Measurements from ENCODE around the gene EVA1C.
"Not testable (repeated sequence)": the region's sequence is repeated elsewhere in the genome, so short reads cannot be mapped to it uniquely, and the experiment has no call there.

EVA1C gene

GRCh38 chr21:32499249-32500055 lies 86.9 kb downstream of the EVA1C start:
- DNase-seq (ENCODE audit: low read depth), result no peak

DNA sequence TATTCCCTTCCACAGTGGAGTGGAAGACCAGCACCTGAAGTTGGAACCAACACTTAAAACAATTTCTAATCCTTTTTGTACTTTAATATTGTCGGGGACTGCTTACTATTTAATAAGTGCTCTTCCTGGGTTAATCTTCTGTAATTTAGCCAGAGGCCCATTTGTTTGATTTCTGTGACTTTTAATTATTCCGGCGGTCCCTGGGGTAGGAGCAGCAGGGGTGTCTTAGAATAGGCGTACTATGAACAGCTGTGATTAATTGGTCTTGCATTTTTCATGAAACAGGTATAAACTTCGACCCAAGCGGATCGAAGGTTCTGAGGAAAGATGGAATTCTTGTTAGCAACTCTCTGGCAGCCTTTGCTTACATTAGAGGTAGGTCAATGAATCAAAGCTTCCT lies 91.1 kb downstream of the EVA1C start:
- DNase-seq (ENCODE audit: low read depth), result not testable (repeated sequence)

DNA sequence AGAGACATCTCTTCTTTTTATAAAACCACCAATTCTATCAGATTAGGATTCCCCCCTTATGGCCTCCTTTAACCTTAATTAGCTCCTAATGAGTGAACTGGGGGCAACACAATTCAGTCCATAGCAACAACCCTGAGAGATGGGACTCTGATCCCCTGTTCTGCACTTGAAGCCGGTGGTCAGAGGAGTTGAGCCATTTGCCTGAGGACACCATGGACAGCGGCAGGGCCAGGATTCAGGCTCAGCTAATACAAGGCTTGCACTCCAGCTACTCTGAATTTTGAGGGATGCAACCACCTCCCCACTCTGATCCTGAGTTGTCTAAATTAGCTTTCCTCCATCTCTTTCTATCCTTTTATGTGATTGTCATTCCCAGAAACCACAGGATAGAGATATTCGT lies 93.3 kb downstream of the EVA1C start:
- not testable (repeated sequence) for DNase-seq (ENCODE audit: low read depth)

GRCh38 chr21:32506411-32506965 lies 94.0 kb downstream of the EVA1C start:
- DNase-seq (ENCODE audit: low read depth), result not testable (repeated sequence)

- no peak for DNase-seq (ENCODE audit: low read depth)
These were observed 94.9 kb downstream of the EVA1C start for GRCh38 chr21:32507342-32507919.

DNA sequence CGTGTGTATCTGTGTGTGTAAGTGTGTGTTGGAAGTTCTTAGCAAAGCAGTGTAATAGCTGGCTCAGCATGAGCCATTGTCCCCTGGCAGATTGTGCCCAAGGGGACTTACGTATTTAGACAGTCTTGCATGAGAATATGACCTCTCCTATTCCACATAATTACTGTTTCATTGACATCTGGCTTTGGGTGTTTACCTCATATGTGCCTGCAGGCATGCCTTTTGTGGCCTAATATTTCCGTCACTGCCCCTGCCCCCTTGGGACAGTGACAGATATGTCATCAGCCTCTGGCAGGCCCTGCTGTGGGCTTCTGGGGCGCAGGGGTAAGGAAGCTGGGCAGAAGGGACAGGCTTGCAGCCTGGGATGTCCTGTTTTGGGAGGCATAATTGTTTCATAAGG lies 95.5 kb downstream of the EVA1C start:
- DNase-seq (ENCODE audit: low read depth), result not testable (repeated sequence)

- no peak for DNase-seq (ENCODE audit: low read depth)
These were observed 96.1 kb downstream of the EVA1C start for GRCh38 chr21:32508558-32508957.

DNA sequence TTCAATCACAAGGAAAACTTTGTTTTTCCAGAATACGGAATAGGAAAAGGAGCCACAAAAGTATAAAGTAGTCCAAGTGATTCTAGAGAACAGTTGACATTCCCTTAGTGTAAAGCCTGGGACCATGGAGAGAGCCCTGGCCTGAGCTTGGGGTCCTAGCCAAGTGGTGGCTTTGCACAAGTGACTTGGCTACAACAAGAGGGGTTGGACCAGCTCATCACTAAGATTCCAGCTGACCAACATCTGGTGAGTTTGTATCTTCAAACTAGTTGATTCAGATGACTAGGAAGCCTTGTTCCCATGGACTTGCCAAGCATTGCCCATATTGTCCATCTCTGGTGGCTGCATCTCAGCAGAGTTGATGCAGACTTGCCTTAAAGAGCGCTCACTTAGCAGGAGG lies 96.5 kb downstream of the EVA1C start:
- not testable (repeated sequence) for DNase-seq (ENCODE audit: low read depth)

DNA sequence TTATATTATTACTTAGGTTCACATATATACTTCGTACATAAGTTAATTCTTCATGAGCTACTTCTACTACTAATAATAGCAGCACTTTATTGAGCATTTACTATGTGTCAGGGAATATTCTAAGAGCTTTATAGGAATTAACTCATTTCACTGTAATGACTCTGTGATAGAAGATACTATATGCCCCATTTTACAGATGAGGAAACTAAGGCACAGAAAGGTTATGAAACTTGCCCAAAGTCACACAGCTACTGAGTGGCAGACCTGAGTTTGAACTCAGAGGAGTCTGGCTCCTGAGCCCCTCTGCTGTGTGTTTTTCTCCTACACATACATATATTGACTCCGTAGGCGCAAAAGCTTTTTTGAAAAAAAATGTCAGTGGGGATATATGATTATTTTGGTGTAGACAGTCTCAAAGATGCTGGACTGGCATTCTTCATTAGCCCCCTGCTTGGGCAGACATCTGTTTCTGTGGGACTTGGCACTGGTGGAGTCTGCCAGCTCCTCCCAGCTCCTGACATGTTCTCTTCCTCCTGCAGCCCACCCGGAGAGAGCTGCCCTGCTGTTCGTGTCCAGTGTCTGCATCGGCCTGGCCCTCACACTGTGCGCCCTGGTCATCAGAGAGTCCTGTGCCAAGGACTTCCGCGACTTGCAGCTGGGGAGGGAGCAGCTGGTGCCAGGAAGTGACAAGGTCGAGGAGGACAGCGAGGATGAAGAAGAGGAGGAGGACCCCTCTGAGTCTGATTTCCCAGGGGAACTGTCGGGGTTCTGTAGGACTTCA lies 102.0 kb downstream of the EVA1C start:
- no peak for DNase-seq (ENCODE audit: low read depth)

GRCh38 chr21:32515874-32516273 lies 103.4 kb downstream of the EVA1C start:
- DNase-seq (ENCODE audit: low read depth), result no peak

GRCh38 chr21:32516756-32517649 lies 104.5 kb downstream of the EVA1C start:
- no peak for DNase-seq (ENCODE audit: low read depth)

DNA sequence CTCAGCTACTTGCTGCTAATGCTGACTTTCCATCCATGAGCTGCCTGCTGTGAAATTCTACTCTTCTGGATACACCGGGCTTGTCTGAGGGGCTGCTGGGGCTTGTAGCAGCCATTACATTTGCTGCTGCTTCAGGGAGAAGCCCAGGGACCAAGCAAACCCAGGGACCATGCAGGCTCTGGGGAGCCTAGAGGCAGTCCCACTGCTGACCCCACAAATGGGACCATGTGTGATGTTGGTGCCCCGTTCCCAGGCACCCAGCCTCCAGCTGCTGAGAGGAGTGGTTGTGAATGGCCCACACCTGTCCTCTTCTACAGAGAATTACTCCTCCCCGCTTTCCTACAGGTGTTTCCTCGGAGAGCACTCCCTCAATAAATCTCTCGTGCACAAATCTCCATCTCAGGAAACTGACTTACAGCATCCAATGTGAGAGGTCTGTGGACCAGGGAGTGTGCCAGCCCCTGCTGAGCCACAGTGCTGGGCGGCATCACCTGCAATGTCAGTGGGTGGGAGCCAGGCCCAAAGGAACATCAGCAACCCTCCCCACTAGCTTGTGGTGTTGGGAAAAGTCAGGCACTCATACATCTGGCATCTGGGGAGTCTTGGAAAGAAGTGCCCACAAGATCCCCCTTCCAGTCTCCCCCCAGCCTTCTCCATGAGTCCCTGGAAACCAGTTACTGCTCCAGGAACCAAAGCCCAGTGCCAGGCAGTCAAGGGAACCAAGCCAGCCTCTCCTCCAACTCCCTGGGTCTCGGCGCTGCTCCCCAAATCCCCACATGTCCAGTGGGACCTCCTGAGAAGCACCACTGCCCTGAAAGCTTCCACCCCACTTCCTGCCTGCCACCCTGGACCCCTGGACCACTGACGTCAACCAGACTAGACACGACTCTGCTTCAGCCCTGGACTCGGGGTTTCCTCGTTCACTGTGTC lies 107.7 kb downstream of the EVA1C start:
- no peak for DNase-seq (ENCODE audit: low read depth)

GRCh38 chr21:32520875-32521735 lies 108.6 kb downstream of the EVA1C start:
- no peak for DNase-seq (ENCODE audit: low read depth)

GRCh38 chr21:32521736-32522355 lies 109.3 kb downstream of the EVA1C start:
- no peak for DNase-seq (ENCODE audit: low read depth)

DNA sequence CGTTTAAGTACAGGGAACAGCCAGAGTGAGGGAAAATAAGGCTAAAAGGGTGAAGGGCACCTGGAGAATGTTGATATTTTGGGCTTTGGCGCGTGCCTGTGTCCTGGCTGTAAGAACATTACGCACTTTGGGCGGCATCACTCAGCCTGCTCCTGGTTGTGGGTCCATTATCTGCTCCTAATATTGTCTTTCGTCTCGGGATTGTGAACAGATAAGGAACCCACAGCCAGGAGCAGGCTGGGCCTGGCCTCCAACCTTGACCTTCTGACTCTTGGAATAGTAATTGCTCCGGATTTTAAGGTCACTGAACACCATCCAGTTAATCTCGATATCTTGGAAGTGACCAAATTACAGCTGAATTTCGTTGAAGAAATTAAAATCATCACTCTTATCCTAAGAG lies 111.0 kb downstream of the EVA1C start:
- no peak for DNase-seq (ENCODE audit: low read depth)

- no peak for DNase-seq (ENCODE audit: low read depth)
These were observed 111.6 kb downstream of the EVA1C start for GRCh38 chr21:32523988-32524719.

- DNase-seq (ENCODE audit: low read depth), result no peak
These were observed 112.8 kb downstream of the EVA1C start for GRCh38 chr21:32525282-32525681.

- DNase-seq (ENCODE audit: low read depth), result no peak
These were observed 117.2 kb downstream of the EVA1C start for GRCh38 chr21:32529679-32530078.
